ENCODE results near the gene SLC2A6. TPM values are rescaled to one million over a fixed set of nuclear protein-coding genes. Genes with fewer than 3 reads are reported as not detected.
A peak's percentile ranks its signal among the peaks of the same experiment; 100 is the strongest.

Gene SLC2A6
- polyA plus RNA-seq, 1 of the 3 experiments (the other 2 are of a cell fraction) = 5.2 TPM

DNA sequence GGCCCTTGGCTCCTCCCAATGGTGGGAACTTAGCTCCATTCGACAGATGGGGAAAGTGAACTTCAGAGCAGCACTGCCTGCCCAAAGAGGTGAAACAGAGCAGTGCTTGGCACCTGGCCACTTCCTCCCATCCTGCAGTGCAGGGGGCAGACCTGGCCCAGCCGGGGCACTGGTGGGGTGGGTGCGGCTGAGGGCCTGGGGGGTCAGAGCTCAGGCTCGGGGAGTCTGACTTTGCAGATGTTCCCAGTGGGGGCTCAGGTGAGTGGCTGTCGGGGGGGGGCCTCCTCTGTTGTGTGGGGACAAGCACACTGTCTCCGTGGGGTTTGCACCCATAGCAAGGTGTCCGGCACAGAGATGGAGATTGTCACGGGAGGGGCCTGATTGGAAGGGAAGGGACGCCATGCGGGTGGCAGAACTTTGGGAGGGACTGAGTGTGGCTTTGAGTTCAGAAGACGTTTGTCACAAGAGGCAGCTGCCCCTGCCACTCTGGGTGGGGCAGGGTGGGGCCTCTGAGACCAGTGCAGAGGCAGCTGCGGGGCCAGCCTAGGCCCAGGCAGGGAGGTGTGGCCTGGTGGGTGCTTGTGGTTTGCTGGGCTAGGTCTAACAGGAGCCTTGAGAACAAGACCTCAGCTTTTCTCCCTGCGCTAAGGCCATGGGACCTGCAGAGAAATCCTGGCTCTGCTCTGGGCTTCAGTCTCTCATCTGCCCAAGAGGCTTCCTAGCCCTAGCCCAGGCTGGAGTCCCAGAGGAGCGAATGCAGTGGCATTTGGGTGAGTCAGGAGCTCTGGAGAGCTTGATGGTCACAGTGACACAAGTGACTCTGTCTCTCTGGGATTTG, 43.4 kb upstream of the SLC2A6 start:
- no peaks in the 10 kb centered on the region for H3K9me2 ChIP-seq
- no peaks in the 10 kb centered on the region for H3K36me3 ChIP-seq (replicated peaks in 1 of 2; ENCODE audit: control insufficient read depth in 1 of 2, insufficient read depth in 2 of 2, low read length in 1 of 2)
- no peaks in the 10 kb centered on the region for H3K27me3 ChIP-seq (ENCODE audit: insufficient read depth)
- H3K4me2 ChIP-seq = no peak overlapping the region
- H3K9ac ChIP-seq = no peak overlapping the region
- no peaks in the 10 kb centered on the region for H3K9me3 ChIP-seq
- no peak overlapping the region for H3K4me3 ChIP-seq (ENCODE audit: low read depth in 2 of 2, low read length in 1 of 2)
- DNase-seq = peak; percentile 48
- no peak overlapping the region for H2AFZ ChIP-seq (ENCODE audit: low read depth)
- H3K27ac ChIP-seq (ENCODE audit: low read depth in 2 of 2, low read length in 1 of 2) = peak overlapping the region in 1 of 2 experiments; percentile 86; a peak in 2 of 4 replicates
- POLR2A ChIA-PET = interaction anchor here (0.6 to 1.7 kb wide), 5 partner anchors 9 to 114 kb away, joined by 3 to 7 read pairs (median 3); partner anchors contain the start of genes DBH and FAM163B
- no peaks in the 10 kb centered on the region for H3F3A ChIP-seq (replicated peaks; ENCODE audit: insufficient read depth)
- TF ChIP-seq MEF2A (IDR thresholded peaks at IDR 0.05; ENCODE audit: borderline replicate concordance, low read depth) (no peak), CTCF (IDR thresholded peaks at IDR 0.05) (no peak), GATA2 (CRISPR knock-in tag; IDR thresholded peaks at IDR 0.05) (no peak), RFX5 (IDR thresholded peaks at IDR 0.05; ENCODE audit: low read length) (no peak), FOXM1 (IDR thresholded peaks at IDR 0.05; ENCODE audit: low read depth) (no peak), SMC3 (IDR thresholded peaks at IDR 0.05; ENCODE audit: low read depth, low read length) (no peak)
- TF ChIP-seq, protein P1, sequence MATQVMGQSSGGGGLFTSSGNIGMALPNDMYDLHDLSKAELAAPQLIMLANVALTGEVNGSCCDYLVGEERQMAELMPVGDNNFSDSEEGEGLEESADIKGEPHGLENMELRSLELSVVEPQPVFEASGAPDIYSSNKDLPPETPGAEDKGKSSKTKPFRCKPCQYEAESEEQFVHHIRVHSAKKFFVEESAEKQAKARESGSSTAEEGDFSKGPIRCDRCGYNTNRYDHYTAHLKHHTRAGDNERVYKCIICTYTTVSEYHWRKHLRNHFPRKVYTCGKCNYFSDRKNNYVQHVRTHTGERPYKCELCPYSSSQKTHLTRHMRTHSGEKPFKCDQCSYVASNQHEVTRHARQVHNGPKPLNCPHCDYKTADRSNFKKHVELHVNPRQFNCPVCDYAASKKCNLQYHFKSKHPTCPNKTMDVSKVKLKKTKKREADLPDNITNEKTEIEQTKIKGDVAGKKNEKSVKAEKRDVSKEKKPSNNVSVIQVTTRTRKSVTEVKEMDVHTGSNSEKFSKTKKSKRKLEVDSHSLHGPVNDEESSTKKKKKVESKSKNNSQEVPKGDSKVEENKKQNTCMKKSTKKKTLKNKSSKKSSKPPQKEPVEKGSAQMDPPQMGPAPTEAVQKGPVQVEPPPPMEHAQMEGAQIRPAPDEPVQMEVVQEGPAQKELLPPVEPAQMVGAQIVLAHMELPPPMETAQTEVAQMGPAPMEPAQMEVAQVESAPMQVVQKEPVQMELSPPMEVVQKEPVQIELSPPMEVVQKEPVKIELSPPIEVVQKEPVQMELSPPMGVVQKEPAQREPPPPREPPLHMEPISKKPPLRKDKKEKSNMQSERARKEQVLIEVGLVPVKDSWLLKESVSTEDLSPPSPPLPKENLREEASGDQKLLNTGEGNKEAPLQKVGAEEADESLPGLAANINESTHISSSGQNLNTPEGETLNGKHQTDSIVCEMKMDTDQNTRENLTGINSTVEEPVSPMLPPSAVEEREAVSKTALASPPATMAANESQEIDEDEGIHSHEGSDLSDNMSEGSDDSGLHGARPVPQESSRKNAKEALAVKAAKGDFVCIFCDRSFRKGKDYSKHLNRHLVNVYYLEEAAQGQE (IDR thresholded peaks at IDR 0.05; ENCODE audit: low read depth, low read length) = no peak
- CTCF ChIA-PET = interaction anchor here (1.1 to 2.4 kb wide), 7 partner anchors 10 to 205 kb away, joined by 3 to 19 read pairs (median 4); partner anchors contain the start of gene ADAMTSL2
- H3K79me2 ChIP-seq (ENCODE audit: insufficient read depth) = no peaks in the 10 kb centered on the region
- no peaks in the 10 kb centered on the region for H4K20me1 ChIP-seq (ENCODE audit: insufficient read depth)
- H3K4me1 ChIP-seq (ENCODE audit: control insufficient read depth in 1 of 2, insufficient read depth in 2 of 2, low read depth in 1 of 2, low read length in 1 of 2) = peaks cover 9 to 68% of the 10 kb centered on the region in 2 experiments; a peak in 3 of 4 replicates
- 64% methylated on average over 9 of the region's 14 CpGs for WGBS (ENCODE audit: low lambda C conversion rate)

Measured in SK-N-SH (cell line).